PFSK-1 (cell line): ENCODE data around the gene RBM5.

ENCODE experiments used
- FOXP2 ChIP-seq: optimal IDR thresholded peaks from 2 replicates; pipeline ENCODE3; 2011; ENCODE audit warnings: borderline replicate concordance, control low read depth, inconsistent platforms; ENCODE audit not compliant: insufficient read depth; ENCODE audit errors: extremely low read length, extremely low read depth
- TAF1 ChIP-seq: IDR thresholded peaks from 2 replicates; pipeline ENCODE4 v1.6.1; 2012; ENCODE audit warnings: low read length, control low read depth, borderline replicate concordance; ENCODE audit not compliant: insufficient read depth
- TF ChIP-seq, protein P1 (sequence below), 2 experiments: IDR thresholded peaks; 2 replicates each; pipeline versions ENCODE4 v1.6.1 to v1.8.0; 2011 to 2012; ENCODE audit warnings: low read depth in 2 of 2, low read length in 2 of 2, control low read depth in 1 of 2, inconsistent platforms in 1 of 2, mild to moderate bottlenecking in 1 of 2, moderate library complexity in 1 of 2; ENCODE audit not compliant: insufficient read depth in 1 of 2

DNA sequence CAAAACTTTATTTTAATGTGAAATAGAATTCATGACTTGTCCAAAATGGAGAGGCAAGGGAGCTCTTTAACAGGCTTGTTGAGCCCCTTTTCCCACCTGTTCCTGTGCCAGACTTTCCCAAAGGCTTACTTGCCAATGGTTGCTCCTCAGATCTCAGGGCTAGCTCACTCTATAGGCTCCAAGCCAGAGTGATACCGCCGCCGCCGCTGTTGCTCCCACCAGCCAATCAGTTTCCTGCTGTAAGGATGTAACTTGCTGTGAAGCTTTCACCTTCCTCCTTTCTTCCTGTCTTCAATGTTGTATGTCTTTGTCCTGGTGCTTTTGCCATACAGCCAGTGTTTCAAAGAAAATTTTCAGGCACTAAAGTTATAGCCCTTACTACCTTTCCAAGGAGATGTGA is 41.3 kb upstream of the RBM5 start:
- TF ChIP-seq FOXP2 = no peak
- TF ChIP-seq TAF1 = no peak
- TF ChIP-seq, protein P1, sequence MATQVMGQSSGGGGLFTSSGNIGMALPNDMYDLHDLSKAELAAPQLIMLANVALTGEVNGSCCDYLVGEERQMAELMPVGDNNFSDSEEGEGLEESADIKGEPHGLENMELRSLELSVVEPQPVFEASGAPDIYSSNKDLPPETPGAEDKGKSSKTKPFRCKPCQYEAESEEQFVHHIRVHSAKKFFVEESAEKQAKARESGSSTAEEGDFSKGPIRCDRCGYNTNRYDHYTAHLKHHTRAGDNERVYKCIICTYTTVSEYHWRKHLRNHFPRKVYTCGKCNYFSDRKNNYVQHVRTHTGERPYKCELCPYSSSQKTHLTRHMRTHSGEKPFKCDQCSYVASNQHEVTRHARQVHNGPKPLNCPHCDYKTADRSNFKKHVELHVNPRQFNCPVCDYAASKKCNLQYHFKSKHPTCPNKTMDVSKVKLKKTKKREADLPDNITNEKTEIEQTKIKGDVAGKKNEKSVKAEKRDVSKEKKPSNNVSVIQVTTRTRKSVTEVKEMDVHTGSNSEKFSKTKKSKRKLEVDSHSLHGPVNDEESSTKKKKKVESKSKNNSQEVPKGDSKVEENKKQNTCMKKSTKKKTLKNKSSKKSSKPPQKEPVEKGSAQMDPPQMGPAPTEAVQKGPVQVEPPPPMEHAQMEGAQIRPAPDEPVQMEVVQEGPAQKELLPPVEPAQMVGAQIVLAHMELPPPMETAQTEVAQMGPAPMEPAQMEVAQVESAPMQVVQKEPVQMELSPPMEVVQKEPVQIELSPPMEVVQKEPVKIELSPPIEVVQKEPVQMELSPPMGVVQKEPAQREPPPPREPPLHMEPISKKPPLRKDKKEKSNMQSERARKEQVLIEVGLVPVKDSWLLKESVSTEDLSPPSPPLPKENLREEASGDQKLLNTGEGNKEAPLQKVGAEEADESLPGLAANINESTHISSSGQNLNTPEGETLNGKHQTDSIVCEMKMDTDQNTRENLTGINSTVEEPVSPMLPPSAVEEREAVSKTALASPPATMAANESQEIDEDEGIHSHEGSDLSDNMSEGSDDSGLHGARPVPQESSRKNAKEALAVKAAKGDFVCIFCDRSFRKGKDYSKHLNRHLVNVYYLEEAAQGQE (IDR thresholded peaks at IDR 0.05; ENCODE audit: insufficient read depth in 1 of 2, low read depth in 2 of 2, low read length in 2 of 2) = no peak
